LNCAP (cell line): ENCODE data around the gene SMIM11.
"Not testable (repeated sequence)": the region's sequence is repeated elsewhere in the genome, so short reads cannot be mapped to it uniquely, and the experiment has no call there.

Experiments used
- CTCF ChIP-seq: fragments of 450-650 bp; IDR thresholded peaks from 2 replicates; pipeline ENCODE4 v1.5.1; 2017; ENCODE audit warnings: mild to moderate bottlenecking

The SMIM11 gene, protein sequence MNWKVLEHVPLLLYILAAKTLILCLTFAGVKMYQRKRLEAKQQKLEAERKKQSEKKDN

DNA sequence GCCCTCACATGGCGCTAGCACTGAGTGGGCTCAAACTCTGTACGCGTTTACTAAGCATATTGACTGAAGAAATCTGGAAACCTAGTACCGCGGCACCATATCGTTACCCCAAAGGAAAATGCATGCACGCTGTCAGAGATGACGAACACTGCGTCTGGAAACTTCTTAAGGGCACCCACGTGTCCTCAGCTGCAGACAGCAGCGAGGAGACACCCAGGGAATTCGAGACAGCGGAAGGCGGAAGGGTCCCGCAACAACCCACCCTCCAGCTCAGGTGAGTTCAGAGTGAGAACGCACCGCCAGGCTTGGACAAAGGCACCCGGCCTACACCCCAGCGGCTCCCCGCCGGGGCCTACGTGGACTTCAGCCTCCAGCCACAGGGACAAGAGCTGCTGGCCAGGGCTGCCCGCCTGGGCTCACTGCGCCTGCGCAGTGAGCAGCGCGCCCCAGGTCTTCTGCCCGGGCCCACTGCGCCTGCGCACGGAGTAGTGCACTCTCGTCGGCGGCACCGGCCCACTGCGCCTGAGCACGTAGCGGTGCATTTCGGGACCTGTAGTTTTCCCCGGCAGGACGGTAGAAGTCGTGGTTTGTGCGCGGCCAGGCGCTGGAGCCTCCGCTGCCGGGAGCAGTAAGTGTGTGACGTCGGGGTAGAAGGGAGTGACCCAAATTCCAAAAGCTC lies at the start of gene SMIM11:
Gene SMIM11 (plus strand): TSS at position 568 of the 679 bp plus-strand sequence. CDS start 3,998 bp downstream, outside the sequence.
- TF ChIP-seq CTCF: not testable (repeated sequence)

DNA sequence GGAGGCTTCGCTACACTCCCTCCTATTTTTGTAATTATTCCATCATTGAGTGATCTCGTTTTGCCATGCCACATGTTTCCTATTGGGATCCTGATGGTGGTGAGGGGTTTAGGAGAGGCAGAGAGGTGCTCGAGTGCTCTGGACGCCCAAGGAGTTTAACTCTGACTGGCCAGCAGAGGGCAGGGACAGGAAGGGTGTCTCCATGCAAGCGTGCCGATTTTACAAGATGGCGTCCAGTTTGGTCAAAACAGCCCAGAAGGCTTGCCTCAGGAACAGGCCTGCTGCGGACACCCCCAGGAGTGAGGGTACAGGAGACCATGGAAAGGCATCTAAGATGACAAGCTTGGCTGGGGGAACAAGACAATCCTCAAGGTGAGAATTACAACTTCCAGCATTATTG lies 45.3 kb upstream of the SMIM11 start:
- TF ChIP-seq CTCF: no peak

DNA sequence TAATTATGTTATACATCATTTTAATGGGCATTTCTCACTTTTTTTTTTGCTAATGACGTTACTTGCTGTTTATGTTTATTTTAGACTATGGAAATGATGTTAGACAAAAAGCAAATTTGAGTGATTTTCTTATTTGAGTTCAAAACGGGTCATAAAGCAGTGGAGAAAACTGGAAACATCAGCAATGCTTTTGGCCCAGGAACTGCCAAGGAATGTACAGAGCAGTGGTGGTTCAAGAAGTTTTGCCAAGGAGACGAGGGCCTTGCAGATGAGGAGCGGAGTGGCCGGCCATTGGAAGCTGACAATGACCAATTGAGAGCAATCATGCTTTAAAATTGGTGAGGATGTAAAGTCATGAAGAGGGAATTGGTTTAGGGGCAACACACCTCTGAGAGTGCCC lies 43.6 kb upstream of the SMIM11 start:
- no peak for TF ChIP-seq CTCF

- no peak for TF ChIP-seq CTCF
Observed at GRCh38 chr21:34332347-34332746, 43.0 kb upstream of the SMIM11 start.

DNA sequence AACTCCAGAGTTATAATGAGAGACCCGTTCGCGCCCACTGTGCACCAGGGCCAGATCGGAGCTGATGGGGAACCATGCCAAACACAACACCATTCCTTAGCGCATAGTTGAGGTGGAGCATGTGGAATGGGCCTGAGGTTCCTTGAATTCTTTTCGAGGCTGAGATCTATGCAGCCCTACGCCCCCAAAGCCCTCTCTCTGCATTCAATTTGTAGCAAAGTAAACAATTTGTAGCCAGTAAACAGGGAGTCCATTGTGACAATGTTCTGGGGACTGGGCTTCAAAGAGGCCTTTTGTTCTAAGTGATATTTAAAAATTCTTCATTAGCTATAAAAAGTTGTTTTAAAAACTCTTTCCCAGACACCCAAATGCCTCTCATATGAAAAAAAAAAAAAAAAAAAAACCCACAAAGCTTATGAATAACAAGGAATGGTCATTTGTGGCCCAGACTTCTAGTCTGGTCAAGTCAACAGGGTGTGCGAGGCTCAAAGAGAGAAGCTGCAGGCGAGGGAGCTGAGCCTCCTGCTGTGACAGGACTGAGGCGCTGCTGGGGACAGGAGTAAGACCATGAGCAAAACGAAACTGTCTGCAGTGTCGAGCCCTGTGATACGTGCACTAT lies 42.1 kb upstream of the SMIM11 start:
- TF ChIP-seq CTCF: no peak

DNA sequence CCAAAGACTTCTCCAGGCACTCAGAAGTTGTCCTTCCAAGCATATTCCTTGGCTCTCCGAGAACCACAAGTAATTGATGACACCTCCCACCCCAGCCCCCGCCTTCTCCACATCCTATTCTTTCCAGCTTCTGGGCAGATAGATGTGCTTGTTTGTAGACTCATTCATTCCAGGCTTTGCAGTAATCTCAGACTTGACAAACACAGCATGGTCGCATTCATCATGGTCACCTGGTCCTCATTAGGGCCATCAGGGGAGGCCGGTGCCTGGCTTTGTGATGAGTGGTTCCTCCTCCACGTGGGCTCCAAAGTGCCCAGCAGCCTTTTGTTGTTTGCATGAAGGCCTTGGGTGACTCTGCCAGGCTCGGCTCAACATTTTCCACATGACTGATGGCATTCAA lies 40.0 kb upstream of the SMIM11 start:
- no peak for TF ChIP-seq CTCF

- TF ChIP-seq CTCF: no peak
Observed at GRCh38 chr21:34336245-34336644, 39.1 kb upstream of the SMIM11 start.
